Nephron (organoid): ENCODE measurements around the gene PMM2.

Experiments
- H3K27ac Mint-ChIP-seq, 3 experiments: 2 replicates each; pipeline ENCODE4 v1.8.0; 2020; ENCODE audit warnings: mixed read lengths in 3 of 3, mild to moderate bottlenecking in 2 of 3, moderate library complexity in 1 of 3
- H3K27me3 Mint-ChIP-seq: 2 replicates; pipeline ENCODE4 v1.8.0; 2021; ENCODE audit warnings: low read depth, mild to moderate bottlenecking, moderate library complexity, mixed read lengths
- H3K36me3 Mint-ChIP-seq: 2 replicates; pipeline ENCODE4 v1.8.0; 2020; ENCODE audit warnings: low read depth, mixed read lengths
- H3K4me1 Mint-ChIP-seq: 2 replicates; pipeline ENCODE4 v1.8.0; 2020; ENCODE audit warnings: mixed read lengths
- H3K4me3 Mint-ChIP-seq, 3 experiments: 2 replicates each; pipeline ENCODE4 v1.8.0; 2020; ENCODE audit warnings: mild to moderate bottlenecking in 3 of 3, mixed read lengths in 3 of 3, moderate library complexity in 2 of 3
- H3K9me3 Mint-ChIP-seq: 2 replicates; pipeline ENCODE4 v1.8.0; 2020; ENCODE audit warnings: mixed read lengths
- CTCF ChIP-seq, 3 experiments: fragments of 200-600 bp; sonication (generic); IDR thresholded peaks; one replicate each; pipeline ENCODE4 v1.5.0; 2021; ENCODE audit warnings: antibody characterized with exemption in 3 of 3; ENCODE audit not compliant: unreplicated experiment in 3 of 3

The PMM2 gene

GRCh38 chr16:8864480-8865110 is 67.0 kb downstream of the PMM2 start:
- Mint-ChIP-seq H3K4me3 (peak overlapping the region; percentile 62 to 99 (median 80)), H3K9me3 (no peaks in the 10 kb centered on the region), H3K36me3 (no peaks in the 10 kb centered on the region), H3K27me3 (no peaks in the 10 kb centered on the region), H3K27ac (peak overlapping the region; percentile 94 to 96 (median 94)), H3K4me1 (peaks cover 59% of the 10 kb centered on the region)
- no peak for TF ChIP-seq CTCF (IDR thresholded peaks at IDR 0.05; ENCODE audit: unreplicated experiment in 3 of 3)

GRCh38 chr16:8865145-8865882 is 67.7 kb downstream of the PMM2 start:
- no peaks in the 10 kb centered on the region for H3K9me3 Mint-ChIP-seq
- no peaks in the 10 kb centered on the region for H3K27me3 Mint-ChIP-seq
- peak overlapping the region; percentile 70 to 94 (median 90) for H3K27ac Mint-ChIP-seq
- H3K4me1 Mint-ChIP-seq = peaks cover 52% of the 10 kb centered on the region
- H3K4me3 Mint-ChIP-seq = peak overlapping the region; percentile 59 to 99 (median 75)
- H3K36me3 Mint-ChIP-seq = no peaks in the 10 kb centered on the region
- TF ChIP-seq CTCF (IDR thresholded peaks at IDR 0.05; ENCODE audit: unreplicated experiment in 3 of 3) = no peak

GRCh38 chr16:8866118-8866883 is 68.7 kb downstream of the PMM2 start:
- H3K27ac Mint-ChIP-seq = peak overlapping the region; percentile 77 to 94 (median 90)
- H3K4me1 Mint-ChIP-seq = peaks cover 56% of the 10 kb centered on the region
- H3K27me3 Mint-ChIP-seq = no peaks in the 10 kb centered on the region
- TF ChIP-seq CTCF (IDR thresholded peaks at IDR 0.05; ENCODE audit: unreplicated experiment in 3 of 3) = no peak
- peak overlapping the region; percentile 89 to 99 (median 95) for H3K4me3 Mint-ChIP-seq
- H3K9me3 Mint-ChIP-seq = no peaks in the 10 kb centered on the region
- H3K36me3 Mint-ChIP-seq = no peaks in the 10 kb centered on the region

GRCh38 chr16:8866884-8867215 is 69.2 kb downstream of the PMM2 start:
- peaks cover 56% of the 10 kb centered on the region for H3K4me1 Mint-ChIP-seq
- no peak for TF ChIP-seq CTCF (IDR thresholded peaks at IDR 0.05; ENCODE audit: unreplicated experiment in 3 of 3)
- H3K4me3 Mint-ChIP-seq = peak overlapping the region; percentile 89 to 99 (median 95)
- H3K36me3 Mint-ChIP-seq = no peaks in the 10 kb centered on the region
- peak overlapping the region; percentile 84 to 90 (median 87) for H3K27ac Mint-ChIP-seq
- no peaks in the 10 kb centered on the region for H3K9me3 Mint-ChIP-seq
- H3K27me3 Mint-ChIP-seq = no peaks in the 10 kb centered on the region

- H3K27ac Mint-ChIP-seq = peak overlapping the region; percentile 84 to 90 (median 87)
- no peaks in the 10 kb centered on the region for H3K36me3 Mint-ChIP-seq
These were observed 69.7 kb downstream of the PMM2 start for GRCh38 chr16:8867216-8867931.

More at GRCh38 chr16:8867216-8867931, 69.7 kb downstream of the PMM2 start:
- Mint-ChIP-seq H3K4me1 (peaks cover 52% of the 10 kb centered on the region), H3K9me3 (no peaks in the 10 kb centered on the region), H3K27me3 (no peaks in the 10 kb centered on the region), H3K4me3 (peak overlapping the region; percentile 89 to 99 (median 95))
- TF ChIP-seq CTCF (IDR thresholded peaks at IDR 0.05; ENCODE audit: unreplicated experiment in 3 of 3) = no peak
